T-helper 1 cell treated with Interleukin-12 subunit alpha and Interleukin-12 subunit beta and Interleukin-4 antibody, amounts not matched to agents 30 ng/mL and 1 ng/mL, for 36 hours (primary cell): ENCODE results near the gene GOLT1A. TPM values are rescaled to one million over a fixed set of nuclear protein-coding genes. Genes with fewer than 3 reads are reported as not detected.

Experiments used
- intact Hi-C: fragments of 100-400 bp; cut with micrococcal nuclease; formaldehyde crosslinking; loops from one replicate; pipeline ENCODE4 v1.15.1; 2024
- total RNA-seq: library from RNA; stranded (reverse); gene quantifications from 2 replicates; pipeline ENCODE4 v1.2.3, GENCODE V29; 2022

Gene GOLT1A
- total RNA-seq, 1 donor from 2014 or later, result not detected

GRCh38 chr1:204219971-204220616 lies 6.3 kb upstream of the GOLT1A start:
- intact Hi-C loops, result no loop called here

GRCh38 chr1:204218552-204218951 lies 4.8 kb upstream of the GOLT1A start:
- intact Hi-C loops, result no loop called here

- intact Hi-C loops, result no loop called here
Observed at GRCh38 chr1:204217648-204218000, 3.8 kb upstream of the GOLT1A start.

GRCh38 chr1:204216880-204217647 lies 3.3 kb upstream of the GOLT1A start:
- intact Hi-C loops, result no loop called here

- intact Hi-C loops, result no loop called here
Observed at GRCh38 chr1:204216236-204216635, 2.4 kb upstream of the GOLT1A start.

- intact Hi-C loops, result no loop called here
Observed at GRCh38 chr1:204212715-204213114, 1.1 kb downstream of the GOLT1A start.

- intact Hi-C loops, result no loop called here
Observed at GRCh38 chr1:204211046-204211445, 2.7 kb downstream of the GOLT1A start.

- intact Hi-C loops, result loop anchor here (1.0 kb wide), 3 partner anchors 45 to 346 kb away; partner anchors contain the start of gene SNRPE
Observed at GRCh38 chr1:204207136-204207616, 6.6 kb downstream of the GOLT1A start.

GRCh38 chr1:204206121-204206520 lies 7.7 kb downstream of the GOLT1A start:
- intact Hi-C loops, result no loop called here

GRCh38 chr1:204205486-204205885 lies 8.3 kb downstream of the GOLT1A start:
- intact Hi-C loops, result no loop called here

GRCh38 chr1:204204944-204205343 lies 8.8 kb downstream of the GOLT1A start:
- intact Hi-C loops, result no loop called here

GRCh38 chr1:204203206-204203767 lies 10.5 kb downstream of the GOLT1A start:
- intact Hi-C loops, result no loop called here

GRCh38 chr1:204202481-204202880 lies 11.3 kb downstream of the GOLT1A start:
- intact Hi-C loops, result no loop called here

GRCh38 chr1:204201348-204202040 lies 12.3 kb downstream of the GOLT1A start:
- intact Hi-C loops, result no loop called here

- intact Hi-C loops, result no loop called here
Observed at GRCh38 chr1:204199579-204199978, 14.2 kb downstream of the GOLT1A start.

- intact Hi-C loops, result no loop called here
Observed at GRCh38 chr1:204198348-204199340, 15.1 kb downstream of the GOLT1A start.

- intact Hi-C loops, result no loop called here
Observed at GRCh38 chr1:204197068-204197467, 16.7 kb downstream of the GOLT1A start.

- intact Hi-C loops, result no loop called here
Observed at GRCh38 chr1:204196068-204196795, 17.6 kb downstream of the GOLT1A start, which contains the start of gene KISS1. Gene KISS1 (minus strand): TSS chr1:204196491. CDS start chr1:204192876, 3,615 bp downstream.

- intact Hi-C loops, result no loop called here
Observed at GRCh38 chr1:204194771-204195170, 19.0 kb downstream of the GOLT1A start.

- intact Hi-C loops, result no loop called here
Observed at GRCh38 chr1:204194080-204194479, 19.7 kb downstream of the GOLT1A start.
